HG02852 (cell line): Measurements from ENCODE around the gene NBEA.
A peak's percentile ranks its signal among the peaks of the same experiment; 100 is the strongest.
"Not testable (repeated sequence)": the region's sequence is repeated elsewhere in the genome, so short reads cannot be mapped to it uniquely, and the experiment has no call there.

Experiments
- ATAC-seq: cut with Tn5 transposase; IDR thresholded peaks from one replicate; pipeline ENCODE4 v1.9.1; 2021; ENCODE audit warnings: mild to moderate bottlenecking, moderate library complexity; ENCODE audit not compliant: unreplicated experiment

NBEA gene, protein sequence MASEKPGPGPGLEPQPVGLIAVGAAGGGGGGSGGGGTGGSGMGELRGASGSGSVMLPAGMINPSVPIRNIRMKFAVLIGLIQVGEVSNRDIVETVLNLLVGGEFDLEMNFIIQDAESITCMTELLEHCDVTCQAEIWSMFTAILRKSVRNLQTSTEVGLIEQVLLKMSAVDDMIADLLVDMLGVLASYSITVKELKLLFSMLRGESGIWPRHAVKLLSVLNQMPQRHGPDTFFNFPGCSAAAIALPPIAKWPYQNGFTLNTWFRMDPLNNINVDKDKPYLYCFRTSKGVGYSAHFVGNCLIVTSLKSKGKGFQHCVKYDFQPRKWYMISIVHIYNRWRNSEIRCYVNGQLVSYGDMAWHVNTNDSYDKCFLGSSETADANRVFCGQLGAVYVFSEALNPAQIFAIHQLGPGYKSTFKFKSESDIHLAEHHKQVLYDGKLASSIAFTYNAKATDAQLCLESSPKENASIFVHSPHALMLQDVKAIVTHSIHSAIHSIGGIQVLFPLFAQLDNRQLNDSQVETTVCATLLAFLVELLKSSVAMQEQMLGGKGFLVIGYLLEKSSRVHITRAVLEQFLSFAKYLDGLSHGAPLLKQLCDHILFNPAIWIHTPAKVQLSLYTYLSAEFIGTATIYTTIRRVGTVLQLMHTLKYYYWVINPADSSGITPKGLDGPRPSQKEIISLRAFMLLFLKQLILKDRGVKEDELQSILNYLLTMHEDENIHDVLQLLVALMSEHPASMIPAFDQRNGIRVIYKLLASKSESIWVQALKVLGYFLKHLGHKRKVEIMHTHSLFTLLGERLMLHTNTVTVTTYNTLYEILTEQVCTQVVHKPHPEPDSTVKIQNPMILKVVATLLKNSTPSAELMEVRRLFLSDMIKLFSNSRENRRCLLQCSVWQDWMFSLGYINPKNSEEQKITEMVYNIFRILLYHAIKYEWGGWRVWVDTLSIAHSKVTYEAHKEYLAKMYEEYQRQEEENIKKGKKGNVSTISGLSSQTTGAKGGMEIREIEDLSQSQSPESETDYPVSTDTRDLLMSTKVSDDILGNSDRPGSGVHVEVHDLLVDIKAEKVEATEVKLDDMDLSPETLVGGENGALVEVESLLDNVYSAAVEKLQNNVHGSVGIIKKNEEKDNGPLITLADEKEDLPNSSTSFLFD (N-terminal part only)

DNA sequence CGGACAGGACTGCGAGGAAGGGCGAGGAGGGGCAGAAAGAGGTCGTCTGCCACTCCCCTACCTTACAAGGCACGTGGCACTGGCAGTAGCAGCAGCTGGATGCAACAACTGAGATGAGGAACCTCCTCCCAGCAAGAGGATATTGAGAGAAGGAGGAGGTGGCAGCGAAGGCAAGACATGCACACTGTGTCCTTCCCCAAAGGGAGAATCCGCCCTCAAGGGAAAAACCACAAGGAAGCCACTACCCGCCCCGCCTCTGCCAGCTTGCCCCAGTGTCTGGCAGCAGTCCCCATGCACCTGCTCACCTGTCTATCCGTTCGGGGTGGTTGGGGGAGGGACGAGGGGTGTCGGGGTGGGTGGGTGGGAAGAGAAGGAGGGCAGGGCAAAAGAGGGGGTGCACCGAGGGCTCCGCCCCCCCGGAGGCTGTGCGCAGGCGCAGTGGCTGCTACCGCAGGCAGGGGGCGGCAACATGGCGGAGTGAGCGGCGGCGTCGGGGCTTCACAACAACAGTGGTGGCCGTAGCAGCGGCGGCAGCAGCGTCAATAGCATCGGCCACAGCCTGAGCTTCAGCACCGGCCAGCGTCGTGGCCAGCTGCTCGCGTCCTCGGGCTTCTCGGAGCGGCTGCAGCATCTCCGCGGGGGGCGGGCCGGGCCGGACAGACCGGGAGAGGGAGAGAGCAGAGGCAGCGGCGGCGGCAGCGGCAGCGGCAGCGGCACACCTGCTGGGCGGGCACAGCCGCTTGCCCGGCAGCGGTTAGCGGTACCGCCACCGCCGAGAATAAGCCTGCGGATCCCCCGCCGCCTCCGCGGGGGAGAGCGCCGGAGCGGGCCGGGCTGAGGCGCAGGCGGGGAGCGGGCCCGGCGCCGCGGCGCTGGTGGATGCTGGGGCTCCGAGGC is at the start of gene NBEA:
NBEA (plus strand) TSS at position 436 of the 897 bp plus-strand sequence. CDS start 551 bp downstream, outside the sequence.
- ATAC-seq, result peak; percentile 75

DNA sequence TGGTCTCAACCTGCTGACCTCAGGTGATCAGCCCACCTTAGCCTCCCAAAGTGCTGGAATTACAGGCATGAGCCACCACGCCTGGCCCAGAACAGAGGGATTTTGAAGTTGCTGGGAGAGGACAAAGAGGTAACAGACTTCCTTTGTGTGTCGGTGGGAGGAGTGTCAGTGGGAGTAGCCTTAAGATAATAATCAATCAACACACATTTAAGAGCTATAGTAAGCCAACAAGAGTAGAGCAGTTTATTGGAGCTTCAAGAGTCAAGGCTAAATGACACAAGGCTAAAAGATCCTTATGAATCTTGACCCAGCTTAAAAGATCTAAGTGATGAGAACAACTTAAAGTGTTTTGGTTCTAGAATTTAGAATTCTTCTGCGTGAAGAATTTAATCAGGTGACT is 47.3 kb upstream of the NBEA start:
- no peak for ATAC-seq

DNA sequence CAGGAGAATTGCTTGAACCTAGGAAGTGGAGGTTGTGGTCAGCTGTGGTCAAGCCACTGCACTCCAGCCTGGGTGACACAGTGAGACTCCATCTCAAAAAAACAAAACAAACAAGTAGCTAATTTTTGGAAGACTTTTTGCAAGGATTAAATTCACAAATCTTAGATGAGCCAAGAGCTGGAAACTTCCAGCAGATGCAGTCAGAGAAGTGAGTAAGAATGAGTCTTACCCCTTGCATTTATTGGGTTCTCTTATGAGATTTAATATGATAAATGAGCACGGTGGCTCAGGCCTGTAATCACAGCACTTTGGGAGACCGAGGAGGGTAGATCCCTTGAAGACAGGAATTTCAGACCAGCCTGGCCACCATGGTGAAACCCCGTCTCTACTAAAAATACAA is 44.9 kb upstream of the NBEA start:
- no peak for ATAC-seq

DNA sequence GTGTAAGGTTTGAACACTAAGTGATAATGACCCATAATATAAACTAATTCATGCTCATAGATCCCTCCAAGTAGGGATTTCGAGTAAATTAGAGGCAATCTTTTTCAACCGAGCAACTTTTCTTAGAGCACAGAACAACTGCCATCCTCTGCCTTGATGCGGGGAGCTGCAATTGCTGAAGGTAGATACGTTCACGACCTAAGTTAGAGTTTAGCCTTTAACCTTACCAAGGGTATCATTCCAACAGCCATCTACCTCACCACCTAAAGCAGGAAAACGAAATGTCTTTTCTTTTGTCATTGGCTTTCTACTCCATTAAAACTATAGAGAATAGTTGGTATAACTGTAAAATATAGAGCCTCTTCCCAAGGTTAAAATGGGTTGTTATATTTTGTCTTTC is 42.2 kb upstream of the NBEA start:
- ATAC-seq, result no peak

DNA sequence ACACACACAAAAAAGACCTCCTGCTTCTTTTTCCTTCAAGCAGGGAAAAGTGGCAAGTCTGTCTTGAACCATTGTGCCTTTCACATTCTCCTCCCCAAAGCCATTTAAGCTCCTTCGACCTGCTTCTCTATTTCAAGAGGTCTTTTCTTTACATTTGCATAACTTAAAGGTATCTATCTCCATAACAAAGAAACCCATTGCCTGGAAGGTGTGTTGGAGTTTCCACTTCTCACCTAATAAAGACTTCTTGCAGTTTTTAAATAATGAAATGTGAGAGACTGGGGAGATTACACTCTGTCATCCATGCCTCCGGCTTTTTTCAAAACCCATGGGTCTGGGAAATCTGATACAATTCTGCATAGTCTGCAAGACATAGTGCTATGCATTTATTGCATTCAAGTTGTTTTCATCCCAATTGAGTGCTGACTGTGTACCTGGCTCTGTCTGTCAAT is 41.8 kb upstream of the NBEA start:
- ATAC-seq, result no peak

DNA sequence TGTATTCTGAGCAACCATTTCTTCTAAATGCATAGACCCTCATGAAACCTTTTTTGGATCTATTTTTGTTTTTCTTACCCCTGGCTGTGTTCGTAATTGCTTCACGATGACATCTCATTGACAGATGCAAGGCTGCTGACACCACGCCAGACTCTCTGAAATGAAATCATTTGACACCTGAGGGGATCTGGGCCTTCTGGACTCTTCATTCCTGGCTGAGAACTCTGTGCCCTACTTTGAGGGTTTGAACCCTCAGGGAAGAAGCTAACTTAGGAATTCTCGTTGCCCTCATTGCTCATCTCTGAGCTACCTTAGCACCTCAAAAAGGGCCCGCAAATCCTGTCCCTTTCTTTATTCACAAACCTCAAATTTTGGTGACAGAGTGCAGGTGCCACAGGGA is 40.5 kb upstream of the NBEA start:
- ATAC-seq, result no peak

DNA sequence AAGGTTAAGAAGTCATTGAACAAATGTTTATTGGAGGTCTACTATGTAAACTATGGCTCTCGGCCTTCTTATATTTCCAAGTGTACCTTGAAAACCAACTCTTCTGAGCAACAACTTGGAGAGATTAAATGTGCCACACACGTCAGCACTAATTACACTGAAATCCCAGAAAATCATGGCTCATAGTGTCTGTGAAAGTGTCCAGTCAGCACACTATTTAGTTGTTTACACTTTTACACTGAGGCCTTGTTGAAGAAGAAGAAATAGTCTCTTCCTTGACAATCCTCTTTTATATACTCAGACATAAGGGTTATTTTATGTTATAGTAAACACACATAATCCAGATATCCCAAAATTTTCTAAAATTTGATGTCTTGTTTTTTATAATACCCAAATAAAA is 30.9 kb upstream of the NBEA start:
- no peak for ATAC-seq

DNA sequence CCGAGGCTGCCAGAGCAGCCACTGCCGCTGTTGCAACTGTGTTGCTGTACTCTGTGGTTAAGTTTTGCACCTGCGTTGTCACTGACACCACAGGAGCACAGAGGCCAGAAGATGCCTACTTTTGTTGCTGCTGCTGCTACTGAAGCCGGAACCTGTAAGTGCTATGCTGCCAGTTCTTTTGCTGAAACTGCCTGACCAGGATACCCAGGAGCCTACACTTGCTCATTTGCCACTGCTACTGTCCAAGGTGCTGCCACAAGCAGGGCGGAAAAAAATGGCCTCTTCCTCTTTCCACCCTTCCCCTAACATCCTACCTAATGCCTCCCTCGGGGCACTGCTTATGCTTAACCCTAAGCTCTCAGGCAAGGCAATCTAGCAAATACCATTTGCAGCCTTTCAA is 29.0 kb upstream of the NBEA start:
- no peak for ATAC-seq

DNA sequence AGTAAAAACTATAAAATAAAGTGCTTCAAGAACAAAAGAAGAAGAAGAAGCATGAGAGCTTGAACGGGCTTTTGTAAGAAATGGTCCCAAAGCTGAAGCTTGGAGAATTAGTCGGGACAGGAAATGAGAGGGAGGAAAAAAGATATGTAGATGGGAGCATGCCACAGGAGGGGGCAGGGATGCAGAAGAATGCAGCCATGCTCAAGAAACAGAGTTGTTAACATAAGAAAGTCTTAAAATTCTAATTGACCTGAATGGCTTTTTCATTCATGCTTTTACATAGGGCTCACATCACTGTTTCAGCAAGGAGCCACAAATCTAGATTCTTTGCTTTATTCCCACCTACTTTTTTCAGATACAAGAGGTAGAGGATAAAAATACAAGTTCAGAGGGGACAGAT is 27.7 kb upstream of the NBEA start:
- no peak for ATAC-seq

DNA sequence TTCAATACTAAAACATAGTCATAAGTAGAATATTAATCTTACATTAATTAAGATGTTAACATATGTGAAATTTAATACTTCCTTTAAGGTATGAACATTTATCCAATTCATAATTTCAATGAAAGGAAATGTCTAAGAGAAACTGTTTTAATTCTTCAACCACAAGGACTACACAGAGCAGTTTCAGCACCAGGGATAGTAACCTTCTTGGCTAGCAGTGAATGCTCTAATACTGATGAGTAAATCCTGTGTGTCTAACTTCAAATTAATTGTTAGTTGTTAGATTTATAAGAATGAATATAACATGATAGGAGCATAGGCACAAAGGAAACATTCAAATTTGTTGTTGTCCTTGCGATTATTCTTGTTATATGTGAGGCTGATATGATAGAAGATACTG is 15.6 kb upstream of the NBEA start:
- no peak for ATAC-seq

DNA sequence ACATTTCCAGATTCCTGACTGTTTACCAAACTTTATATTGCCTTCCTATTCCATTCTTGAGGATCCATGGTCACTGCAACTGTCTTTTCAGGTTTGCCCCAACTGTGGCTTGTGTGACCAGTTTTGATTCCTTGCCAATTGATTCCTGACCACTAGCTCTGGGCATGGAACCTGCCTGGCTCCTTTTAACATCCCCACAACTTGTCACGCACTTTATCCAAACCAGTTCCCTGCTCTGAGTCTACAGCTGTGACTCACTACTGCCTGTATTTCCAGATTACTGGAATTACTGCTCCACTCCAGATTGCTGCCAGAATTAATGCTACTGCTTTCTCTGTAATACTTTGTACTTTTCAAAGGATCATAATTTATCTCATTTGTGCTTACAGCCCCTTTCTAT is 13.4 kb upstream of the NBEA start:
- not testable (repeated sequence) for ATAC-seq

DNA sequence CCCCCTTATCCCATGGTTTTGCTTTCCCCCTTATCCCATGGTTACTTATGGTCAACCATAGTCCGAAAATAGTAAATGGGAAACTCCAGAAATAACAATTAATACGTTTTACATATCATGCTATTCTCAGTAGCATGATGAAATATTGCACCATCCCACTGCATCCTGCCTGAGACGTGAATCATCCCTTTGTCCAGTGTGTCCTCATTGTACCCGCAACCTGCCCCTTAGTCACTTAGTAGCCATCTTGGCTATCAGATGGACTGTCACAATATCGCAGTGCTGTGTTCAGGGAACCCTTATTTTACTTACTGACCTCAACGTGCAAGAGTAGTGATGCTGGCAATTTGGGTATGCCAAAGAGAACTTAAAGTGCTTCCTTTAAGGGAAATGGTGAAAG is 10.5 kb upstream of the NBEA start:
- ATAC-seq, result no peak

DNA sequence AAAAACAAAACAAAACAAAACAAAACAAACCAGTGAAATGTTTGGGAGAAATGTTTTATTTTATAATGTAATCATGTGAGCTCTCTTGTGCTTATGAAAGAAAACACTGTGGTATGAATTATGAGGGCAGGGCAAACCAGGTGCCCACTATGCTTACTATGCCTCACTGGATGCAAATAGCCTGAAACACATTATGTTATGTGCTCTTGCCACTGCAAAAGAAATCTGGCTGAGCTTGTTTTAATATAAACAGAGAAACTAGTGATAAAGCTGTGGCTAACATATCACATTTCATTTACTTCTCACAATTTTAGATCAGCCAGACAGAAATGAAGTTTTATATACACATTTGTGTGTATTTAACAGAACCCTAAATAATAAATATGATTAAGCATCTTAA is 8.7 kb upstream of the NBEA start:
- ATAC-seq, result no peak

DNA sequence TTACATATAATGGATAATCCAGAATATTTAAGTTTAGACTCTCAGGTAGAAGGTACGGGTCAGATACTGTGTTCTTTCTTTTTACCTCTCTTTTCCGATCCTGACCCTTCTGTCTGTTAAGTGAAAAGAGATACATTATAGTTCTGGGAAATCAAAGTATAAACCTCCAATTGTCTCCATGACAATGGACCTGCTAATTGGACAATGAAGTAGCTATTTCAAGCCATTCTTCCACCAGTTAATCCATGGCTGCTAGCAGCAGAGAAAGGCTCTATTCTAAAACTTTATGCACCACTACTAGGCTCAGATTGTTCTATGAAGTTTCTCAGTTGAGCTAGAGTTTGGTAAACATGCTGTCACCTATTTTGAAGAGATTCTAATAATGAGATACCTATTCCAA is 8.3 kb upstream of the NBEA start:
- no peak for ATAC-seq

DNA sequence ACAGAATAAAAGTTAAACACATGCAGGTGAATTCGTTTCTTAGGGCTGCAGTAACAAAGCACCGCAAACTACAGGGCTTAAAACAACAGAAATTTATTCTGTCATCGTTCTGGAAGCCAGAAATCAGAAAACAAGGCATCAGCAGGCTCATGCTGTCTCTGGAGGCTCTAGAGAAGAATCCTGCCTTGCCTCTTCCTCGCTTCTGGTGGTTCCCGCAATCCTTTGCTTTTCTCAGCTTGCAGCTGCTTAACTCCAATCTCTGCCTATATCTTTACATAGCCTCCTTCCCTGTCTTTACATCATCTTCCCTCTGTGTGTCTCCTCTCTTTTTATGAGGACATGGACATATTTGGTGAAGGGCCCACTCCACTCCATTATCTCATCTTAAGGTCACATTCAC is 6.2 kb upstream of the NBEA start:
- no peak for ATAC-seq

DNA sequence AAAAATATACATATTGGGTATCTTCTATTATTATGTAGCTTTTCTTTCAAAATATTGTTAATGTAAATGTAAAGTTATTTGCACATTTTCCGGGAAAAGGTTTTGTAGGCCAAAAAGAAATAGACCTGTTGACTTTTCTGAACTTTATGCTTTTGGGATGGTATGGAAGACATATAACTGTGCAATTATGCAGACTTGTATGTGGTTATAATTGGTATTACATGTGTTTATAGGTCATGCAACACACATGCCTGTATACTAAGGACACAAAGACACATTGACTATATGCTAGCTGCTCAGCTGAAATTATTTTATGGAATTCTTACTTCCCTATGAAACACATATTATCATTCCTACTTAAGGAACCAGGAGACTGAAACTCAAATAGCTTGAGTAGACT is 2.3 kb upstream of the NBEA start:
- ATAC-seq, result no peak

DNA sequence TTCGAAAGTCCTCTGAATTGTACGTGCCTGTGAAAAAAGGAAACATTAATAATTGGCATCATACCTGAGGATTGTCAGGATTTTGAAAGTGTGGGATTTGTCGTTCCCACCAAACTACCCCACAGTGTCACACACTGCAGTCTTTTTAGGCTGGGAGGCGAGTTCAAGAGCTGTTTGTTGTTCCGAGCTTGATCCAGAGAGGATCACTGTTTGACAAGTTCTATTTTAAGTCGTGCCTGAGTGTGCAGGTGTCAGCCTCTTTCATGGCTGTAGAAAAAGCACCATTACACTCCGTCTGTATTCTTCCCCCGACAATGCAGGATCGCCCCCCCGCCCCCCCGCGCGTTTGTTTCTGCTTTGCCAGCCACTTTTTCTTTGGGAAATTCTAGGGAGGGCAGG is 635 bp upstream of the NBEA start:
- no peak for ATAC-seq

DNA sequence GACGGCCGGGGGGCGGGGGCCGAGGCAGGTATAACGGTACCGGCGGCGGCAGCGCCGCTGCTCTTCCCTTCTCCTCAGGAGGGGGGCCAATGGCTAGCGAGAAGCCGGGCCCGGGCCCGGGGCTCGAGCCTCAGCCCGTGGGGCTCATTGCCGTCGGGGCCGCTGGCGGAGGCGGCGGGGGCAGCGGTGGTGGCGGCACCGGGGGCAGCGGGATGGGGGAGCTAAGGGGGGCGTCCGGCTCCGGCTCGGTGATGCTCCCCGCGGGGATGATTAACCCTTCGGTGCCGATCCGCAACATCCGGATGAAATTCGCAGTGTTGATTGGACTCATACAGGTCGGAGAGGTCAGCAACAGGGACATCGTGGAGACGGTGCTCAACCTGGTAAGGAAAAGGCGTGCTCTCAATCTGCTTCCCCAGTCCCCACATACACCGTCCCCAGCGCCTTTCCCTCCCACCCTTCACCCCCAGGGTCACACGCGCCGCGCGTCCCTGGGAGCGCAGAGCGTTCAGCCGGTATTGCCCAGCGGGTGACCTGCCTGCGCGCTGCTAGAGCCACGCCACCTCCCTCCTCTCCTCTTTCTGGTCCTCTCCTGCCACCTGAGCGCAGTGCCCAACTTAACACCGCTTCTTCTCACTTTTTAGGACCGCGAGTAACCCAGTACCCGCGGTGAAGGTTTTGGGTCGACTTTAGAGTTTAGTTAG is 814 bp downstream of the NBEA start:
- no peak for ATAC-seq

DNA sequence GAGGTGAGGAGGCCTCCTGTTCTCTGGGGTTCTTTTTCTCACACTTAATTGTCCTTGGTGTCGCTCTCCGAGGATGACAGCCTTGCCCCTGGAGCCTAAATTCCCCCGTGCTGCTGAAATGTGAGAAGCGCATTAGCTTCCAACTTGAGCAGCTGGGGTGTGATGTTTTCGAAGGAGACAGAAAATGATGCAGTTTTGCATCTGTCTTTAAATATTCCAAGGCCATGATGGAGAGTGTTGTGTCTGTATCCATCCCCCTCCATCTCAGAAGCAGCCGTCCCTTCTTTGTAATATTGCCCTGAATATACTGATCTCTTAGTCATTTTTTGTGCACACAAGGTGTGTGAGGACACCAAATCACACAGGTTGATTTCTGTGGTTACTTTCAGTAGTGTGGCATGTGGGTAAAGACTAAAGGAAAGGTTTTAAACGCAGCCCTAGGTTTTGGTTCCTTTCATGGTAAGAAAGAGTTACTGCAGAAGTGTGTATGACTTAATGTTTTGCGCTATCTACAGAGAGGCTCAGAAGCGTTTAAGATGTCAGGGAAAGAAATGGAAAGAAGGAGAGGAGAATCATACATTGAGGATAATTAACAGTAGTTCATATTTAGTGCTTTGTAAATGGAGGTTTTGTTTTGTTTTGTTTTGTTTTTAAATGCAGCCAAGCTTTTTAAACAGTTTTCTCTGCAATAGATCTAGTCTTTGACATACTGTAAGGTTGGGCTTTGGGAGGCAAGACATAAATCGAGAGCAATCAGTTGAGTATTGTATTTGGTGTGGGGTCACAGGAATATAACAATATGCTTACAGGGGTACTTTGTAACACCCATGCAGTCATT is 1.6 kb downstream of the NBEA start:
- no peak for ATAC-seq
